Cardiac muscle cell (in vitro differentiated cells and primary cell): ENCODE data around the gene ARMC2. TPM values are rescaled to one million over a fixed set of nuclear protein-coding genes. Genes with fewer than 3 reads are reported as not detected.

Experiments used
- DNase-seq, 2 donors: peaks; one replicate each; pipeline versions ENCODE4 v3.0.0 to v3.0.0-alpha.2; 2010 to 2017; ENCODE audit warnings: low read depth in 1 of 2, low spot score in 1 of 2
- H3K27ac ChIP-seq: fragments of 200-600 bp; sonication (generic); 2 replicates; pipeline ENCODE4 v1.5.1; 2016
- H3K27me3 ChIP-seq: fragments of 200-600 bp; sonication (generic); 2 replicates; pipeline ENCODE4 v1.6.0; 2016; ENCODE audit warnings: control low read depth
- H3K36me3 ChIP-seq: fragments of 200-600 bp; sonication (generic); 2 replicates; pipeline ENCODE4 v1.5.1; 2016; ENCODE audit warnings: control low read depth
- H3K4me1 ChIP-seq: fragments of 200-600 bp; sonication (generic); 2 replicates; pipeline ENCODE4 v1.8.1; 2017; ENCODE audit warnings: low read depth, mild to moderate bottlenecking, mixed run types
- H3K4me3 ChIP-seq: fragments of 200-600 bp; sonication (generic); 2 replicates; pipeline ENCODE4 v1.5.1; 2016; ENCODE audit warnings: mild to moderate bottlenecking
- H3K9me3 ChIP-seq: fragments of 200-600 bp; sonication (generic); 2 replicates; pipeline ENCODE4 v1.5.1; 2017; ENCODE audit warnings: low read depth, mild to moderate bottlenecking, control low read depth
- polyA plus RNA-seq: library from polyadenylated mRNA; unstranded; fragments of >200 nt; fragmentation: Nextera tagmentation; extraction: Ambion mirVana; gene quantifications from 2 replicates; pipeline ENCODE4 v1.2.1, GENCODE V29; 2016
- total RNA-seq: library from RNA; depleted of rRNA; stranded (reverse); fragments of >200 nt; gene quantifications from 2 replicates; pipeline ENCODE4 v1.2.3, GENCODE V29; 2016
- TF ChIP-seq, protein P1 (sequence below): IDR thresholded peaks from 2 replicates; pipeline ENCODE4 v1.5.1; 2012; ENCODE audit warnings: low read depth, mild to moderate bottlenecking, low read length

ARMC2 gene
- total and polyA plus RNA-seq, 2 experiments from 2014 or later, result 2.6 to 3.3 TPM

DNA sequence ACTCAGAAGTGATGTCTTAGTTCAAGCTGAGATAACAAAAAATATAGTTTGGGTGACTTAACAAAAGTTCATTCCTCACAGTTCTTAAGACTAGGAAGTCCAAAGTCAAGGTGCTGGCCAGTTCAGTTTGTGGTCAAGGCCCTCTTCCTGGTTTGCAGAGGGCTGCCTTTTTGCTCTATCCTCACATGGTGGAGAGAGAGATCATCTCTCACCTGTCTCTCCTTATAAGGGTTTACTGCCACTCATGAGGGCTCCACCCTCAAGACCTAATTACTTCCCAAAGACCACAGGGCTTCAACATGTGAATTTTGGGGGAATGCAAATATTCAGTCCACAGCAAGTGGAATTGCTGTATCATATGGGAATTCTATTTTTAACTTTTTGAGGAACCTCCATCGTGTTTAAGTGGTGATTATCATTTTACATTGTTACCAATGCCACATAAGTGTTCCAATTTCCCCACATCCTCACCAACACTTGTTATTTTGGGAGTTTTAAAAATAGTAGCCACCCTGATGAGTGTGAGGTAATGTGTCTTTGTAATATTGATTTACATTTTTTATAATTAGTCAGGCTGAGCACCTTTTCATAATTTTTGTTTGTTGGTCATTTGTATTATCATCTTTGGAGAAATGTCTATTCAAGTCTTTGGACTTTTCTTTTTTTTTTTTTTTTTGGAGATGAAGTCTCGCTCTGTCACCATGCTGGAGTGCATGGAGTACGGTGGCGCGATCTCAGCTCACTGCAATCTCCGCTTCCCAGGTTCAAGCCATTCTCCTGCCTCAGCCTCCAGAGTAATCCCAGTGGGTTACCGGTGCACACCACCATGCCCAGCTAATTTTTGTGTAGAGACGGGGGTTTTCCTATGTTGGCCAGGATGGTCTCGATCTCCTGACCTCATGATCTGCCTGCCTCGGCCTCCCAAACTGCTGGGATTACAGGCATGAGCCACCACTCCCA lies 134.2 kb downstream of the ARMC2 start:
- no peaks in the 10 kb centered on the region for H3K9me3 ChIP-seq
- no peak overlapping the region for H3K27ac ChIP-seq
- H3K36me3 ChIP-seq, result peaks cover 7% of the 10 kb centered on the region
- peaks cover 5% of the 10 kb centered on the region for H3K4me1 ChIP-seq
- H3K4me3 ChIP-seq, result no peak overlapping the region
- no peaks in the 10 kb centered on the region for H3K27me3 ChIP-seq
- DNase-seq, result no peak
- TF ChIP-seq, protein P1, sequence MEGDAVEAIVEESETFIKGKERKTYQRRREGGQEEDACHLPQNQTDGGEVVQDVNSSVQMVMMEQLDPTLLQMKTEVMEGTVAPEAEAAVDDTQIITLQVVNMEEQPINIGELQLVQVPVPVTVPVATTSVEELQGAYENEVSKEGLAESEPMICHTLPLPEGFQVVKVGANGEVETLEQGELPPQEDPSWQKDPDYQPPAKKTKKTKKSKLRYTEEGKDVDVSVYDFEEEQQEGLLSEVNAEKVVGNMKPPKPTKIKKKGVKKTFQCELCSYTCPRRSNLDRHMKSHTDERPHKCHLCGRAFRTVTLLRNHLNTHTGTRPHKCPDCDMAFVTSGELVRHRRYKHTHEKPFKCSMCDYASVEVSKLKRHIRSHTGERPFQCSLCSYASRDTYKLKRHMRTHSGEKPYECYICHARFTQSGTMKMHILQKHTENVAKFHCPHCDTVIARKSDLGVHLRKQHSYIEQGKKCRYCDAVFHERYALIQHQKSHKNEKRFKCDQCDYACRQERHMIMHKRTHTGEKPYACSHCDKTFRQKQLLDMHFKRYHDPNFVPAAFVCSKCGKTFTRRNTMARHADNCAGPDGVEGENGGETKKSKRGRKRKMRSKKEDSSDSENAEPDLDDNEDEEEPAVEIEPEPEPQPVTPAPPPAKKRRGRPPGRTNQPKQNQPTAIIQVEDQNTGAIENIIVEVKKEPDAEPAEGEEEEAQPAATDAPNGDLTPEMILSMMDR, result no peak

GRCh38 chr6:108983151-108983550 lies 134.9 kb downstream of the ARMC2 start:
- Histone ChIP-seq H3K4me1 (peaks cover 5% of the 10 kb centered on the region), H3K9me3 (no peaks in the 10 kb centered on the region), H3K4me3 (no peak overlapping the region), H3K36me3 (peaks cover 11% of the 10 kb centered on the region), H3K27me3 (no peaks in the 10 kb centered on the region), H3K27ac (no peak overlapping the region)
- TF ChIP-seq, protein P1, result no peak
- peak in 1 of 2 donors; percentile 47 for DNase-seq

DNA sequence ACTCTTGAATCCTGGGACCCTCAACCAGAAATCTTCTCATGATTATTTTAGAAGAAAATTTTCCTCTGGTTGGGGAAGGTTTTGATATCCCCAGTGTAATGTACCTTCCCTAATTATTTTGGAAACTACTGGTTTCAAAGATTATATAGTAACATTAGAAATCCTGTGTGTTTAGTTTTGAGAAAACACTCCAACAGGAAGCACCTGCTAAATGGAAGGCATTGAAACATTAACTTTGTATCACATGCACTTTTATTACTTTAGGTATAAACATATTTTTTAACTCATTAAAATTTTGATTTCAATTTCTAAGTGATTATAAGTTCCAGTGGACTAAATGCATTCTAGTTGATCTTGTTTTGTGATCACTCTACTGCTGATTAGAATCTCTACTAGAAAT lies 137.1 kb downstream of the ARMC2 start:
- TF ChIP-seq, protein P1, result no peak
- Histone ChIP-seq H3K27me3 (no peaks in the 10 kb centered on the region), H3K27ac (no peak overlapping the region), H3K9me3 (no peaks in the 10 kb centered on the region), H3K36me3 (peaks cover 19% of the 10 kb centered on the region), H3K4me3 (no peak overlapping the region), H3K4me1 (peaks cover 5% of the 10 kb centered on the region)
- no peak for DNase-seq

- no peak for DNase-seq
- Histone ChIP-seq H3K36me3 (peaks cover 29% of the 10 kb centered on the region), H3K4me1 (peaks cover 5% of the 10 kb centered on the region), H3K27ac (no peak overlapping the region), H3K27me3 (no peaks in the 10 kb centered on the region), H3K4me3 (no peak overlapping the region), H3K9me3 (no peaks in the 10 kb centered on the region)
- TF ChIP-seq, protein P1, result no peak
These were observed 138.9 kb downstream of the ARMC2 start for GRCh38 chr6:108987156-108987555.

- Histone ChIP-seq H3K9me3 (no peaks in the 10 kb centered on the region), H3K27me3 (no peaks in the 10 kb centered on the region), H3K4me1 (peaks cover 5% of the 10 kb centered on the region), H3K27ac (no peak overlapping the region), H3K4me3 (no peak overlapping the region), H3K36me3 (peaks cover 35% of the 10 kb centered on the region)
- TF ChIP-seq, protein P1, result no peak
- DNase-seq, result no peak
These were observed 140.1 kb downstream of the ARMC2 start for GRCh38 chr6:108988296-108988695.
